ENCODE data around the gene TUBA1C.
A peak's percentile ranks its signal among the peaks of the same experiment; 100 is the strongest.

Gene TUBA1C

GRCh38 chr12:49323524-49324097, 58.7 kb downstream of the TUBA1C start:
- no peak for DNase-seq
- peaks cover 32% of the 10 kb centered on the region for H3K36me3 Mint-ChIP-seq
- CTCF ChIA-PET, result interaction anchor here (0.9 to 2.3 kb wide), 6 partner anchors 8 to 43 kb away, joined by 3 to 18 read pairs (median 4); partner anchors contain the start of genes PRPH and SPATS2
- peak overlapping the region; percentile 94 for H3K27ac Mint-ChIP-seq
- no peaks in the 10 kb centered on the region for H3K9me3 Mint-ChIP-seq
- H3K4me1 Mint-ChIP-seq, result peaks cover 42% of the 10 kb centered on the region
- H3K27me3 Mint-ChIP-seq, result peaks cover 4% of the 10 kb centered on the region
- H3K4me3 Mint-ChIP-seq, result peak overlapping the region; percentile 98
